Stomach (tissue), 9 donors: ENCODE measurements around the gene PSME3IP1. TPM values are rescaled to one million over a fixed set of nuclear protein-coding genes. Genes with fewer than 3 reads are reported as not detected.
A peak's percentile ranks its signal among the peaks of the same experiment; 100 is the strongest.

ENCODE experiments used
- DNase-seq, 2 donors: peaks; one replicate each; pipeline versions ENCODE4 v3.0.0 to v3.0.0-alpha.2; 2013 to 2019
- H3K27ac ChIP-seq, 5 donors: fragments of 200-600 bp in 4 of 5; sonication (generic) in 4 of 5; one replicate each; pipeline ENCODE4 v1.5.1; 2013 to 2019; ENCODE audit warnings: mild to moderate bottlenecking in 1 of 5, moderate library complexity in 1 of 5
- H3K27me3 ChIP-seq, 3 donors: fragments of 200-600 bp; sonication (generic); one replicate each; pipeline ENCODE4 v1.5.1; 2017 to 2019; ENCODE audit warnings: mixed run types in 1 of 3
- H3K36me3 ChIP-seq, 4 donors: fragments of 200-600 bp; sonication (generic); 1 replicate in 3 of 4; 2 replicates in 1 of 4; pipeline ENCODE4 v1.5.1; 2016 to 2019
- H3K4me1 ChIP-seq, 4 donors: fragments of 200-600 bp; sonication (generic); one replicate each; pipeline ENCODE4 v1.5.1; 2016 to 2019
- H3K4me3 ChIP-seq, 4 donors: fragments of 200-600 bp; sonication (generic) in 3 of 4; one replicate each; pipeline ENCODE4 v1.5.1; 2016 to 2019; ENCODE audit warnings: mild to moderate bottlenecking in 1 of 4
- H3K9me3 ChIP-seq, 4 donors: fragments of 200-600 bp; sonication (generic); one replicate each; pipeline ENCODE4 v1.5.1; 2016 to 2019
- CTCF ChIP-seq, 7 experiments: fragments of 450-650 bp in 4 of 7; fragments of 200-600 bp in 3 of 7; sonication (generic) in 3 of 7; IDR thresholded peaks; one replicate each; pipeline ENCODE4 v1.5.1; 2016 to 2019; ENCODE audit warnings: antibody characterized with exemption in 7 of 7, control low read depth in 2 of 7, mild to moderate bottlenecking in 1 of 7
- EP300 ChIP-seq: sonication (generic); formaldehyde crosslinking; IDR thresholded peaks from one replicate; pipeline ENCODE4 v1.6.1; 2017; ENCODE audit warnings: antibody characterized with exemption
- POLR2A ChIP-seq, 4 donors: fragments of 450-650 bp; IDR thresholded peaks; one replicate each; pipeline ENCODE4 v1.6.1; 2016; ENCODE audit warnings: antibody characterized with exemption in 4 of 4, control low read depth in 2 of 4, mild to moderate bottlenecking in 1 of 4, moderate library complexity in 1 of 4
- POLR2AphosphoS5 ChIP-seq, 3 donors: sonication (generic); formaldehyde crosslinking; IDR thresholded peaks; one replicate each; pipeline ENCODE4 v1.6.1; 2016; ENCODE audit warnings: antibody characterized with exemption in 3 of 3
- WGBS, 5 donors: extraction: QIAGEN DNeasy Blood & Tissue Kit in 3 of 5; methylation state at CpG; one replicate each; pipeline versions ENCODE4 v1.1.5 to v1.1.7; 2013 to 2018; 5-methylcytosine and 5-hydroxymethylcytosine counted together
- intact Hi-C: fragments of 100-400 bp; cut with DNase I; formaldehyde crosslinking; loops from one replicate; pipeline ENCODE4 v1.15.1; 2023; ENCODE audit warnings: low total_unique reads
- polyA plus RNA-seq, 3 donors: library from polyadenylated mRNA; stranded (reverse); fragments of 200-250 nt; gene quantifications; one replicate each; pipeline ENCODE4 v1.2.3, GENCODE V29; 2013
- total RNA-seq, 5 donors: library from RNA; depleted of rRNA; stranded (reverse); fragments of >200 nt; gene quantifications; one replicate each; pipeline versions ENCODE4 v1.1.0 to v1.2.3, GENCODE V29; 2014 to 2016
- donor health status: healthy with polysubstance abuse.
- donor health status: Bipolar disorder and iron deficiency.
- donor health status: healthy.

The PSME3IP1 gene
- total and polyA plus RNA-seq, 8 donors = 37.4 to 104 (median 63.4) TPM

DNA sequence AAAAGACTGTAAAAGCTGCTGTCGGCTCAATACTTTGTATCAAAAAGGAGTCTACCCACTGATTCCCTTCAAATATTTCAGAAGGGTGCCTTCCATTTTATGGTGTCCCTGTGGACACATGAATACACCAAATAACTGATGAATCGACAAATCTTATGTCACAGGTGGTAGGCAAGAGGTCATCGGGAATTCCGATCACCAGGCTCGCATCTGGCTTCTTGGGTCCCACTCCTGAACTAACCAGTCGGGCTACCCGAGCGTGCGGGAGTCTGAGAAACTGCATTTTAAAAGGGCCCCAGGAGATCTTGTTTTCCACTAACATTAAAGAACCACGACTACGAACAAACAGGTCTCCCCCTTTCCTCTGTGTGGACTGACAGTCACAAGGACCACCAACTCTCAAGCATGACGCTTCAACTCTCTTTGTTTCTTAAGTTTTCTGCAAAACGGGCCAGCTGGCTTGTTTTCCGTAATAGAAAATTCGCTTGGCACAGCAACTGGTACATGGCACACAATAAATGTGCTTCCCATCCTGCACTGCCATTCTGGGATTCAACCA lies 873 bp downstream of the PSME3IP1 start:
- H3K9me3 ChIP-seq = no peaks in the 10 kb centered on the region
- TF ChIP-seq CTCF (IDR thresholded peaks at IDR 0.05) = no peak
- no peak for TF ChIP-seq EP300
- TF ChIP-seq POLR2A (IDR thresholded peaks at IDR 0.05) = no peak
- no peak for TF ChIP-seq POLR2AphosphoS5 (IDR thresholded peaks at IDR 0.05)
- peak overlapping the region in 4 of 5 donors; percentile 89 to 98 (median 94) for H3K27ac ChIP-seq
- intact Hi-C loops = no loop called here
- H3K4me3 ChIP-seq = peak overlapping the region; percentile 73 to 99 (median 79)
- peaks cover 16 to 63% (median 42%) of the 10 kb centered on the region in 4 donors for H3K4me1 ChIP-seq
- no peaks in the 10 kb centered on the region for H3K27me3 ChIP-seq
- DNase-seq = peak in 1 of 2 donors; percentile 38
- 14 to 19% (median 18%) methylated on average over 15 of the region's 15 CpGs for WGBS, 5 donors
- H3K36me3 ChIP-seq = no peaks in the 10 kb centered on the region

DNA sequence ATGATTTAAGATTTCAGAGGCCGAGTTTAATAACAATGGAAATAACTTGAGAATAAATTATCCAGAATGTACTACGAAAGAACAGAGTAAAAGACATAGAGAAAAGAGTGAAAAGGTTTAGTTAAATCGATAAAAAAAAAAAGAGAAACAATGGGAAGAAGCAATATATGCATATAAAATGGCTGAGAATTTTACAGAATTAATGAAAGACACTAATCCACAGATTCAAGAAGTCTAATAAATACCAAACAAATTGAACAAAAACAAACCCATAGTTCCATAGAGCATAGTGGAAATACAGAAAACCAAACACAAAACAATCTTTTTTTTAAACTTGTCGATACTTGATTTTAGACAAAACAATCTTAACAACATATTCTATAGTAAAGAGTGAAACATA lies 1.7 kb downstream of the PSME3IP1 start:
- Histone ChIP-seq H3K27ac (no peak overlapping the region), H3K4me1 (peaks cover 17 to 63% (median 42%) of the 10 kb centered on the region in 4 donors), H3K9me3 (no peaks in the 10 kb centered on the region), H3K4me3 (no peak overlapping the region), H3K36me3 (no peaks in the 10 kb centered on the region), H3K27me3 (no peaks in the 10 kb centered on the region)
- DNase-seq = no peak
- TF ChIP-seq POLR2A (IDR thresholded peaks at IDR 0.05) (no peak), POLR2AphosphoS5 (IDR thresholded peaks at IDR 0.05) (no peak), CTCF (IDR thresholded peaks at IDR 0.05) (no peak), EP300 (no peak)
- intact Hi-C loops = no loop called here
- WGBS, 5 donors = 92 to 99% (median 96%) methylated on average over 4 of the region's 4 CpGs

- WGBS, 5 donors = 29 to 43% (median 29%) methylated on average over 3 of the region's 3 CpGs
- no peaks in the 10 kb centered on the region for H3K27me3 ChIP-seq
- intact Hi-C loops = no loop called here
- no peak for DNase-seq
- no peak overlapping the region for H3K4me3 ChIP-seq
- H3K9me3 ChIP-seq = no peaks in the 10 kb centered on the region
- TF ChIP-seq POLR2AphosphoS5 (IDR thresholded peaks at IDR 0.05) (no peak), EP300 (no peak), CTCF (IDR thresholded peaks at IDR 0.05) (no peak), POLR2A (IDR thresholded peaks at IDR 0.05) (no peak)
- H3K27ac ChIP-seq = no peak overlapping the region
- H3K4me1 ChIP-seq = peaks cover 2 to 38% (median 23%) of the 10 kb centered on the region in 4 donors
- H3K36me3 ChIP-seq = peaks cover 0 to 9% (median under 1%) of the 10 kb centered on the region in 4 donors
Measured at GRCh38 chr16:57179215-57179828, 6.5 kb downstream of the PSME3IP1 start.

- peaks cover 0 to 33% (median 21%) of the 10 kb centered on the region in 4 donors for H3K4me1 ChIP-seq
- peaks cover 0 to 9% (median 4%) of the 10 kb centered on the region in 4 donors for H3K36me3 ChIP-seq
- H3K4me3 ChIP-seq = no peak overlapping the region
- no peaks in the 10 kb centered on the region for H3K27me3 ChIP-seq
- H3K27ac ChIP-seq = no peak overlapping the region
- TF ChIP-seq POLR2A (IDR thresholded peaks at IDR 0.05) (no peak), CTCF (IDR thresholded peaks at IDR 0.05) (no peak), EP300 (no peak), POLR2AphosphoS5 (IDR thresholded peaks at IDR 0.05) (no peak)
- intact Hi-C loops = no loop called here
- no peak for DNase-seq
- no peaks in the 10 kb centered on the region for H3K9me3 ChIP-seq
- 26 to 42% (median 36%) methylated on average over 4 of the region's 4 CpGs for WGBS, 5 donors
Measured at GRCh38 chr16:57178793-57179212, 7.0 kb downstream of the PSME3IP1 start.
